Breast epithelium (tissue), 3 donors: ENCODE data around the gene NANOS2.

Experiments
- CTCF ChIP-seq, 3 donors: fragments of 450-650 bp; IDR thresholded peaks; one replicate each; pipeline ENCODE4 v1.5.1; 2016 to 2017; ENCODE audit warnings: antibody characterized with exemption in 3 of 3, mild to moderate bottlenecking in 3 of 3, moderate library complexity in 3 of 3
- POLR2A ChIP-seq: fragments of 450-650 bp; IDR thresholded peaks from one replicate; pipeline ENCODE4 v1.6.1; 2016; ENCODE audit warnings: antibody characterized with exemption, mild to moderate bottlenecking, moderate library complexity
- POLR2AphosphoS5 ChIP-seq, 3 donors: sonication (generic); formaldehyde crosslinking; IDR thresholded peaks; one replicate each; pipeline ENCODE4 v1.6.1; 2017; ENCODE audit warnings: antibody characterized with exemption in 3 of 3

- TF ChIP-seq POLR2A: no peak
- no peak for TF ChIP-seq POLR2AphosphoS5 (IDR thresholded peaks at IDR 0.05)
- TF ChIP-seq CTCF (IDR thresholded peaks at IDR 0.05): no peak
These were observed 30.5 kb downstream of the NANOS2 start for GRCh38 chr19:45883881-45884681.
